Stimulated activated CD4-positive, alpha-beta T cell treated with anti-CD3 and anti-CD28 coated beads, TNF-alpha, amount 100 ng/mL, for 4 hours (primary cell): ENCODE results near the gene ZNF33B.
A peak's percentile ranks its signal among the peaks of the same experiment; 100 is the strongest.
"Not testable (repeated sequence)": the region's sequence is repeated elsewhere in the genome, so short reads cannot be mapped to it uniquely, and the experiment has no call there.

Experiments used
- DNase-seq, 3 experiments: peaks; one replicate each; pipeline ENCODE4 v3.0.0-alpha.2; 2020; ENCODE audit warnings: low read depth in 3 of 3

Gene ZNF33B

DNA sequence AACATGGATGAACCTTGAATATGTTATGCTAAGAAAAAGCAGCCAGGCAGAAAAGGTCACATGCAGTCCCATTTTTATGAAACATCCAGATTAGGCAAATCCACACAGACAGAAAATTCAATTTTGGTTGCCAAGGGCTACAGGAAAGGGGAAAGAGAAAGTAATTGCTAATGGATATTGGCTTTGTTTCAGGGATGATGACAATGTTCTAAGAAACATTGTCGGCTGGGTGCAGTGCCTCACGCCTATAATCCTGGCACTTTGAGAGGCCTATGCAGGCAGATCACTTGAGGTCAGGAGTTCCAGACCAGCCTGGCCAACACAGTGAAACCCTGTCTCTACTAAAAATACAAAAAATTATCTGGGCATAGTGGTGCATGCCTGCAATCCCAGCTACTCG, 23.0 kb downstream of the ZNF33B start:
- DNase-seq = no peak

DNA sequence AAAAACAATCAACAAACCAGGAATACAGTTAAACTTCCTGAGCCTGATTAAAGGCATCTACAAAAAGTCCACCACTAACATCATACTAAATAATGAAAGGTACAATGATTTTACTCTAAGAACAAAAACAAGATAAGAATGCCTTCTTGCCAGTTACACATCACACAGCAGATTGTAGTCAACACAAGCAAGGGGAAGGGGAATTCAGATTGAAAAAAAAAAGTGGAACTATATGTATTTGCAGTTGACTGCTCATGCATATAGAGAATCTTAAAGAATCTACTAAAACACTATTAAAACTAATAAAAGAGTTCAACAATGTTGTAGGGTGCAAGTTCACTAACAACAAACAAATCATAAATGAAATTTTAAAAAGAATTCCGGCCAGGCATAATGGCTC, 28.5 kb downstream of the ZNF33B start:
- DNase-seq = no peak

DNA sequence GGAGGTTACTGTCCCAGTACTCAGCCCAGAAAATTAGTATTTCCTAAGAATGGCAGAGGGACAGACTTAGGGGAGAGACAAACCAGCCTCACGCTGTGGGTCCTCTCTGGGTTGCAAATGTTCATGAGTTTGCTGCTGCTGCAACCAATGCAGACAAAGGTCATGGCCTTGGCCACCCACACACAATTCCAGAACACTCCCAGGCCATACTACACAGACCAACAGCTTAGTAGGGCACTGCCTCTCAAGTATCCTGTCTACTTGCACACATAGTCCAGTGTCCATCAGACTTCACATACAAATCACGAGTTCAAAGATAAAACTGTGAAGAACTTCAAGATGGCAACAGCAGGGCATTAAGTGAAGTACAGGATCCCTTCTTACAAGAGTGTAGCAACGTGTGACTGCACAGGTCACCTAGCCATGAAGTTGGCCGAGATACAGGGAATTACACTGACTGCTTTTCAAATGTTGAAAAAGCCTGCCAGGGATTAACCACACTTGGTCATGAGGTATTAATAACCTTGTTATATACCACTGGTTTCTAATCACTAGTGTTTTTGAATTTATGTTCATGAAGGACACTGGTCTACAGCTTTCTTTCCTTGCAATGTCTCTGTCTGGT, 40.0 kb downstream of the ZNF33B start:
- DNase-seq = no peak

DNA sequence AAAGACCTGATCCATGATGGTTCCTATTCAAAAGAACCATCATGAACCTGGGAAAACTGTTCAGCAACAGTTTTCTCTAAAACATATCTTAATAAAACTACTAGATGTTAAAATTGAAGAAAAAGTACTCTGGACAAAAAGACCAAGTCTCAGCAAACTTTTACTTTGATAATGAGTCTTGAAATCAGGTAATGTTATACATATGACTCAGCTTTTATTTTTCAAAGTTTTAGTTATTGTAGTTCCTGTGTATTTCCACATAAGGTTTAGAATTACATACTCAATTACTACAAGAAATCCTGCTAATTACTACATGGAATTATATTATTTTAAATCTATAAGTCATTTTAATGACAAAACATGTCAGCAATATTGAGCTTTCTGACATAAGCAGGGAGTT, 42.2 kb downstream of the ZNF33B start:
- no peak for DNase-seq

DNA sequence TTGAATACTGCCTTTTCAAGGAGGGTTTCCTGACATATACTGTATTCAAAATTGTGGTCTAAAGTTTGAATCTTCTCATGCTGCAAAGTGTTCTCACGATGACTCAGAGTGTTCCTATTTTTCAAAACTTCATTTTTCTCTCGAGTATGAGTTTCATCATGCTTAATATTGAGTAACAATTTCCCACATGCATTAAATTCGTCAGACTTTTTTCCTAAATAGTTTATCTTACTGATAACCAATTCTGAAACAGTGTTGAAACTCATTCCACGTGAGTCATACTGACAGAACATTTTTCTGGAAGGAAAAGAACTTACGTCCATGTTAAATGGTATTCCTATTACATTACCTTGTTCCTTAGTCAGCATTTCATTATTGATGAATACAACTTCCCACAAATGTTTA, 44.1 kb downstream of the ZNF33B start:
- no peak for DNase-seq

DNA sequence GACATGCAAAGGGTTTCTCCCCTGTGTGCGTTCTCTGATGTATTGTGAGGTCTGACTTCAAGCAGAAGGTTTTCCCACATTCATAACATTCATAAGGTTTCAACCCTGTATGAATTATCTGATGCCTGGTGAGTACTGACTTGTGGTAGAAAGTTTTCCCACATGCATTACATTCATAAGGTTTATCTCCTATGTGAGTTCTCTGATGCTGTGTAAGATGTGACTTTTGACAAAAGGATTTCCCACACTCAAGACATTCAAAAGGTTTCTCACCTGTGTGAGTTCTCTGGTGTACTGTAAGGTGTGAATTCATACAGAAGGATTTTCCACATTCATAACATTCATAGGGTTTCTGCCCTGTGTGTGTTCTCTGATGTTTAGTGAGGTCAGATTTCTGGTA, 45.1 kb downstream of the ZNF33B start:
- no peak for DNase-seq

DNA sequence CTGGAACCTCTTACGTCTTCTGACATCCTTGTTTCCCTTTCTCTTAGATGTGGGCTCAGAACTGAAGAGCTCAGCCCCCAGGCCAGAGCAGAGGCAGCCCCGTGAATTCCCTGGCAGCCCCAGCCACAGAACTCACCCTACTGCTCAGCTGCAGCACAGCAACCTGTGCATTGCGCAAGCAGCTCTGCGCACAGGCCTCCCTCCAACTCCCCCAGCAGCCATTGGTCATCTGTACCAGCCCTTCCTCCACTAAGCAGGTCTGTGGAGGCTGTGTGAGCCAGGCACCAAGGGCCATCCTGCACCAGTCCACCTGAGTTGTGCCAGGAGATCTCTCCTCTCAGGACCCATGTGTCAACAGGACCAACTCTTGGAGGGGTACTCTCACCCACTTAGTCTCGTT, 54.5 kb downstream of the ZNF33B start:
- DNase-seq = no peak

DNA sequence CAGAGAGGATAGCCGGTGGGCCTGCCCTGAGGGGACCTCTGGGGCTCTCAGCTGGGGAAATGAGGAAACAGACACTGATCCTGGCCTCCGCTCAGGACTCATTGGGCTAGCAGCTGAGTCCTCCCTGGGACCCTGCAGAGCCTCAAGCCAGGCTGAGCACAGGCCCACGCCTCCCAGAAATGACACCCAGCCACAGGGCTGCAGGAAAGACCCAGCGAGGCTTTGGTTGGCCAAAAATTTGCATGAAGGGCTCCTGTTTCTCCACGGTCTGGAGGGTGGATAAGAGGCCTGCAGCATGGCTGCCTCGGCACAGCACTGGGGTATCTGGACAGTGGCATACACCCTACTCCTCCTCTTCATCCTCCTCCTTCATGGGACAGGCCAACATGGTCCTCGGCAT, 60.4 kb downstream of the ZNF33B start:
- DNase-seq = no peak

DNA sequence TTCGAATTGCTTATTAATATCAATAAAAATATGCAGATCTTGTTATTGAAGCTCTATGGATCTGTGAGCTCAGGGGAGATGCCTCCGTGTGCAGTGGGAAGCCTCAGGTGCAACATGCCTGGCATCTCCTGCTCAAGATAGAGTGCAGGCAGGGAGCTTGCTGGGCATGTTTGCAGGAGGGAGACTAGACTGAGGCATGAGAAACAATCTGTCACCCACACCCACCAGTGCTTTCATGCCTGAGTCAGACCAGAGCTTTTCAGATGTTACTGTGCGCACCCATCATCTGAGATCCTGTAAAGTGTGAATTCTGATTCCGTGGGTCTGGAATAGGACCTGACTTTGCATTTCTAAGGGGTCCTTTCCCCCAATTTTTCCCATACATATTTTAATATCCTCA, 62.0 kb downstream of the ZNF33B start:
- DNase-seq = no peak

DNA sequence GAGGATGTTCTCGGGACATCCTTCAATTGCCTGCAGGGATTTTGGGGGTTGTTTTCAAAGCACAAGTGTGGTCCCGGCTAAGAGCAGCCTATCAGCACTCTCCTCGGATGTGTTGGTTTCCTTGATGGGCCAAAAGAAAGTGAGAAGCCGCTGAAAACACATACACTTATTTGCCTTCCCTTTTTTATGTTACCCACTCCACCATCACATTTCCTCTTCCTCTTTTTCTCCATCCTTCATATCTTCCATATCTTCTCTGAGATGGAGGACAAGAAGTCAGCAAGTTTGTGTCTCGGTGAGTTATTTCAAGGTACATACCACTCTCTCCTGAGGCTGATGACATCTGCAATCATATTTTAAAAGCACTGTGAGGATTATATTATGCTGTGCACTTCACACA, 64.0 kb downstream of the ZNF33B start:
- DNase-seq = no peak

DNA sequence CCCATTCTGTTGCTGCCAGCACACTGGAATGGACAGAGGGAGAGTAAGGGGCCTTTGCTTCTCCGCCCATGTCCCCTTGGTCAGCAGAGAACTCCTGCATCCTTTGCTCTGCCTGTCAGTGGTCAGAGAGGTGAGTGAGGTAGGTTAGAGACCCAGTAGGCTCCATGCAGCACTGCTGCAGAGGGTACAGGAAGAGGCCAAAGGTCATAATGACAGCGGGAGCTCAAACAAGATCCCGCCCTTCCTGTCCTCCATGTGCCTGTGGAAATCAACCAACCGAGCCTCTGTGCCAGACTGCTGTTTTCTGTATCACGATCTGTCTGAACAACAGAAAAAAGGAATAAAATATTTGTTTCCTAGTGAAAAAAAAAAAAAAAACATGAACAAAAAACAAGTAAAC, 81.4 kb downstream of the ZNF33B start:
- DNase-seq = no peak

DNA sequence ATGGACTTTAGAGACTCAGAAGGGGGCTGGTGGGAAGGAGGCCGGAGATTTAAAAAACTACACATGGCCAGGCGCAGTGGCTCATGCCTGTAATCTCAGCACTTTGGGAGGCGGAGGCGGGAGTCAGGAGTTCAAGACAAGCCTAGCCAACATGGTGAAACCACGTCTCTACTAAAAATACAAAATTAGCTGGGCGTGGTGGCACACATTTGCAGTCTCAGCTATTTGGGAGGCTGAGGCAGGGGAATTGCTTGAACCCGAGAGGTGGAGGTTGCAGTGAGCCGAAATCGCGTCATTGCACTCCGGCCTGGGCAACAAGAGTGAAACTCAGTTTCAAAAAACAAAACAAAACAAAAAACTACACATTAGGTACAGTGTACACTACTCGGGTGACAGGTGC, 84.8 kb downstream of the ZNF33B start:
- not testable (repeated sequence) for DNase-seq

DNA sequence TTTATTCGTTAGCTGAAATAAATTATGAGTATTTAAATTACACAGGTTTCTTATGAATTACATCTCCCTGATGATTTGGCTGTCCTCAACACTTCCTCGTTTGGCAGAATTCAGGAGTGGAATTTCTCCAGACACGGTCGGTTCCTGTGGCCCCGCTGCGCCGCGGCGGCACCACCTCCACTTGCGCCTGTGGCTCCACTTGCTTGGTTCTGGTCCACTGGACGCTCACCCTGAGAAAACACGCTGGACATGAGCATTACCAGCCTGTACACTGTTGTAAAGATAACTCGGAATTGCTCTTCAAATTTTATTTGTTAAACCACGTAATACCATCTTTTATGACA, 85.3 kb downstream of the ZNF33B start:
- DNase-seq = no peak

DNA sequence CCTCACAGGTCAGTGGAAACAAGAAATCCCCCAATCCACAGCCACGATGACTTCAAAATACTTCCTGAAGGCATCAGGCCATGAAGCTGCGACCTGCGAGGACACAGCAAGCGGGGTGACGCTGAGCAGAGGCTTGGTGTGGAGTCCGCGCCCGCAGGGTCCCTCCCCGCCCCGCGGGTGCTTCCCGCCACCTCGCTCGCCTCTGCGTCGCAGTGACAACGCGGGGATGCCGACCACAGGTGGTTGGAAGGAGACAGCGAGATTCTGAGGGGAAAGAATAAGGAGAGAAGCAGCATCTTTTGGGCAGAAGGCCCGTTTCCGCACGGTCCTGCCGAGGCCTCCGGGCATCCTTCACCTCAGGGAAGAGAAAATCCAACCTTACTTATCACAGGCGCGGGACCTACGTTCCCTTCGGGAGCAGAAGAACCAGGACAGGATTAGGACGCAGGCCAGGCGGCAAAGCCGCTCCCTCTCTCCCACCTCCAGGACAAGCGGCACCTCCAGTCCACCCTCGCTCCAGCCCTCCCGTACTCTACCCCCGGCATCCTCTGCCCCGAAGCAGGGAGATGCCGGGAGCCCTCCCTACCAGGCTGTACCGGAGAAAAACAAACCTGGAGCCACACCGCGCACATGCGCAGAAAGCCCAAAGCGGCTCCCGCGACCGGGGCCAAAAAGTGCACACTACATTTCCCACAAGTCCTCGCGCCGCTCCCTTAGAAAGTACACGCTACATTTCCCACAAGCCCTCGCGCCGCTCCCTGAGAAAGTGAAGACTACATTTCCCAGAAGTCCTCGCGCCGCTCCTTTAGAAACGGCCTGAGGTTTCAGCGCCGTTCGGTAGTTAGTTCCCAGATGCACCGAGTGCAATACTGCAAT, 85.9 kb downstream of the ZNF33B start:
- DNase-seq = peak; percentile 87 to 93 (median 89)

DNA sequence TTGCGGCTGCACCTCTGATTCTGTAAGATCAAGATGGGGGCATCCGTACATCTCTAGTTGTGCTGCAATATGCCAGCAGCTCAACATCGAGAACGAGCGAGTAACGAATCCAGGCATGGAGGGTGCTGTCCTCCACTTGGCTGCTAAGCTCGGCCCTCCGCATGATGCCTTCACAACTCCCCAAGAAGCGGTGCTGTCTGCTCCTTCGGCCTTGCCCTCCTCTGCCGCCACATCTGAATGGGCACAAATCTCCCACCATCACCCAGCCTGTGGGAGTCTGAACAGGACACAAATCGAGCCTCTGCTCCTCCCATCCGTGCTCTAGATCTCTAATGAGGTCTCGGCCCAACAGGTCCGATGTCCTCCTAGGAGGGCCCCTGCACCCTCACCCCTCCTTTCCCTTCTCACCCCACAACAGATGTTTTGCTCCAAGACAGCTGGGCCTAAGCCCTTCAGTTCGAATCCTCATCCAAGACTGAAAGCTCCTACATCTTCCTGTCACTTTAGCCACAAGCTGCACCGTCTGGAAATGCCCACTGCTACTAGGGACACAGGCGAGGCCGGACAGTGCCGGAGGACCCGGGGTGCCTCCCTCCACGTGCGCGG, 86.7 kb downstream of the ZNF33B start:
- no peak for DNase-seq

DNA sequence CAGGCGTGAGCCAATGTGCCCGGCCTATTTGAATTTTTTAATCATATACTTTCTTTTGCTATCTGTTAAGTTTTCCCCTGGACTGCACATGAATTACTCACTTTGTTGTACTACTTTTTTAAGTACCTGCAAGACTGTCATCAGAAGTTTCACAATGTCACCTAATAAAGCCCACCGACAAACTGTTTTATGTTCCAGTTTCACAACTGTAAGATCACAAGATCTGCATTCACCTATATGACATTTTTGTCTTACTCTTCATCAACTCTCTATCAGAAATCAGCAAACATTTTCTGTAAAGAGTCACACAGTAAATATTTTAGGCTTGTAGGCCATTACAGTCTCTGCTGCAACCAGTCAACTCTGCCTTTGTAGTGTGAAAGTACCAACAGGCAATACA, 88.5 kb downstream of the ZNF33B start:
- DNase-seq = no peak

DNA sequence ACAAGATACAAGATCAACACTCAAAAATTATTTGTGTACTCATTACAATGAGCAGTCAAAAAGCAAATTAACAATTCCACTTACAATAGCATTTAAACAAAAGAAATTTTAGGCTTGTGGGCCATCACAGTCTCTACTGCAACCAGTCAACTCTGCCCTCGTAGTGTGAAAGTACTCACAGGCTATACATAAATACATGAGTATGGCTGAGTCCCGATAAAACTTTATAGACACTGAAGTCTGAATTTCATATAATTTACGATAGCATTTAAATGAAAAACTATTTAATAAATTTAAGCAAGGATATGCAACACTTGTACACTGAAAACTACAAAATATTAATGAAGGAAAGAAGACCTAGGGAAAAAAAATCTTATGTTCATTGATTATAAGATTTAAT, 90.1 kb downstream of the ZNF33B start:
- no peak for DNase-seq

DNA sequence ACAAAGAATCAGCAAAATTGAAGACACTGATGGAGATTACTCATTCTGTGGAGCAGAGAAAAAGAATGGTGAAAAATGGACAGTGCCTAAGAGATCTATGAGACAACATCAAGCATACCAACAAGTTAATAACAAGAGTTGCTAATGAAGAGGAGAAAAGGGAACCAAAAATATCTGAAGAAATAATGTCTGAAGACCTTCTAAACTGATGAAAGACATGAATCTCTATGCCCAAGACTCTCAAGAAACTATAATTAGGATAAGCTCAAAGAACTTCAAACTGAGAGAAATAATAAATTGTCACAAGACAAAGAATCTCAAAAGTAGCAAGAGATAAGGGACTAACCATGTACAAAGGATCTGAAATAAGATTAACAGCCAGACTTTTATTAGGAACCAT, 93.4 kb downstream of the ZNF33B start:
- DNase-seq = no peak

DNA sequence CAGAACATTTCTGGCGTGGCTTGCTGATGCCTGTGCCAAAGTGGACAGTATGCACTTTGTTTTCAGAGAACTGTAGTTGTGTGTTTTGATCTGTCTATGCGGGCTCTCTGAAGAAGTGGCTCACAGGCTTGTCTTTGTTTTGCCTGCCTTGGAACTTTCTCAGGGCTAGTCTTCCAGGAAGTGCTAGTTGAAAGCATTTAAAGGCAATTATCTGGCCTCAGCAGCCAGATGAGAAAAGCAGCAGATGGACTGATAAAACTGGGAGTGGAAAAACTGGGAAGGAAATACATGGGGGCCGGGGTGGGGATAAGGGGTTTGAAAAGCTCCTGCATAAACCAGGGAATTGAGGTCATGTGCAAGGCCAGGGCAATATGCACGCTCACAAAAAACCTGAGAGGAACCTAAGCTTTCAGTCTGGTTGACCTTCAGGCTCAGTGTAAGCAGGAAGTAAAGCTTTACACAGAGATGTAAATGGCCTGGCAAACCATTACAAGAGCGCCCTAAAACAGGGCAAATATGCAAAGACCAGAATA, 94.5 kb downstream of the ZNF33B start:
- DNase-seq = no peak
